Loucy (cell line): ENCODE results near the gene ATP1A2.

Experiments
- H2AFZ ChIP-seq: fragments of 200-600 bp; sonication (generic); 2 replicates; pipeline ENCODE4 v1.6.0; 2016; ENCODE audit warnings: antibody characterized with exemption, mild to moderate bottlenecking, low read length, moderate library complexity
- H3F3A ChIP-seq: fragments of 200-600 bp; 2 replicates; pipeline ENCODE4 v1.6.0; 2016; ENCODE audit warnings: antibody characterized with exemption, low read depth, mild to moderate bottlenecking
- H3K27me3 ChIP-seq: fragments of 200-600 bp; sonication (generic); 2 replicates; pipeline ENCODE4 v1.6.1; 2014; ENCODE audit warnings: low read length, mild to moderate bottlenecking; ENCODE audit not compliant: insufficient read depth, poor library complexity, severe bottlenecking
- H3K36me3 ChIP-seq: fragments of 200-600 bp; sonication (generic); 2 replicates; pipeline ENCODE4 v1.6.1; 2016; ENCODE audit warnings: low read length; ENCODE audit not compliant: insufficient read depth
- H3K4me1 ChIP-seq: fragments of 200-600 bp; sonication (generic); 2 replicates; pipeline ENCODE4 v1.5.1; 2014; ENCODE audit warnings: low read length, mild to moderate bottlenecking; ENCODE audit not compliant: insufficient read depth, poor library complexity, severe bottlenecking
- H3K4me2 ChIP-seq: fragments of 200-600 bp; sonication (generic); 2 replicates; pipeline ENCODE4 v1.6.0; 2014; ENCODE audit warnings: antibody characterized with exemption, low read length, low read depth, mild to moderate bottlenecking; ENCODE audit not compliant: poor library complexity, severe bottlenecking
- H3K4me3 ChIP-seq: fragments of 200-600 bp; sonication (generic); 2 replicates; pipeline ENCODE4 v1.5.1; 2014; ENCODE audit warnings: low read length, mild to moderate bottlenecking, mixed read lengths; ENCODE audit not compliant: poor library complexity, severe bottlenecking
- H3K79me2 ChIP-seq: fragments of 200-600 bp; sonication (generic); 2 replicates; pipeline ENCODE4 v1.6.1; 2014; ENCODE audit warnings: low read length; ENCODE audit not compliant: insufficient read depth
- H3K9ac ChIP-seq: fragments of 200-600 bp; sonication (generic); 2 replicates; pipeline ENCODE4 v1.6.0; 2014; ENCODE audit warnings: mild to moderate bottlenecking, low read depth, low read length, moderate library complexity; ENCODE audit not compliant: poor library complexity, severe bottlenecking
- H3K9me2 ChIP-seq: fragments of 200-600 bp; sonication (generic); replicated peaks from 2 replicates; pipeline ENCODE4 v1.6.1; 2016; ENCODE audit warnings: low read depth, low read length, mixed read lengths
- H3K9me3 ChIP-seq: fragments of 200-600 bp; sonication (generic); 2 replicates; pipeline ENCODE4 v1.6.1; 2014; ENCODE audit warnings: mild to moderate bottlenecking, antibody characterized with exemption, low read length, low read depth; ENCODE audit not compliant: insufficient read depth
- H4K20me1 ChIP-seq: fragments of 200-600 bp; sonication (generic); 2 replicates; pipeline ENCODE4 v1.6.0; 2014; ENCODE audit warnings: antibody characterized with exemption, low read length, mild to moderate bottlenecking; ENCODE audit not compliant: insufficient read depth, poor library complexity, severe bottlenecking
- EZH2phosphoT487 ChIP-seq: fragments of 200-600 bp; IDR thresholded peaks from 2 replicates; pipeline ENCODE4 v1.6.1; 2018; ENCODE audit warnings: antibody characterized with exemption, mild to moderate bottlenecking, moderate library complexity, borderline replicate concordance
- TF ChIP-seq, protein P1 (sequence below): fragments of 200-600 bp; sonication (generic); conservative IDR thresholded peaks from 2 replicates; pipeline ENCODE4 v1.5.1; 2014; ENCODE audit warnings: mild to moderate bottlenecking, antibody characterized with exemption, low read length

ATP1A2 gene

DNA sequence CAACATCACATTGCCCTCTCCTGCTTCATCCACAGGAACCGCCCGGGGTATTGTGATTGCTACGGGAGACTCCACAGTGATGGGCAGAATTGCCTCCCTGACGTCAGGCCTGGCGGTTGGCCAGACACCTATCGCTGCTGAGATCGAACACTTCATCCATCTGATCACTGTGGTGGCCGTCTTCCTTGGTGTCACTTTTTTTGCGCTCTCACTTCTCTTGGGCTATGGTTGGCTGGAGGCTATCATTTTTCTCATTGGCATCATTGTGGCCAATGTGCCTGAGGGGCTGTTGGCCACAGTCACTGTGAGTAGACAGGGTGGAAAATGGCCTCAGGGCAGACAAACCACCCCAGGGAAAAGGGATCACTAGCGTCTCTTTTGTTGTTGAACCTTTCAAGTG, 48.6 kb downstream of the ATP1A2 start:
- Histone ChIP-seq H3K79me2 (no peaks in the 10 kb centered on the region), H3K4me2 (no peak overlapping the region), H3K4me1 (peaks cover 10% of the 10 kb centered on the region), H3K9ac (no peak overlapping the region), H3F3A (no peaks in the 10 kb centered on the region), H4K20me1 (no peaks in the 10 kb centered on the region), H3K27me3 (no peaks in the 10 kb centered on the region), H3K9me2 (no peaks in the 10 kb centered on the region), H3K36me3 (no peaks in the 10 kb centered on the region), H3K4me3 (no peak overlapping the region), H3K9me3 (no peaks in the 10 kb centered on the region), H2AFZ (no peak overlapping the region)
- TF ChIP-seq, protein P1, sequence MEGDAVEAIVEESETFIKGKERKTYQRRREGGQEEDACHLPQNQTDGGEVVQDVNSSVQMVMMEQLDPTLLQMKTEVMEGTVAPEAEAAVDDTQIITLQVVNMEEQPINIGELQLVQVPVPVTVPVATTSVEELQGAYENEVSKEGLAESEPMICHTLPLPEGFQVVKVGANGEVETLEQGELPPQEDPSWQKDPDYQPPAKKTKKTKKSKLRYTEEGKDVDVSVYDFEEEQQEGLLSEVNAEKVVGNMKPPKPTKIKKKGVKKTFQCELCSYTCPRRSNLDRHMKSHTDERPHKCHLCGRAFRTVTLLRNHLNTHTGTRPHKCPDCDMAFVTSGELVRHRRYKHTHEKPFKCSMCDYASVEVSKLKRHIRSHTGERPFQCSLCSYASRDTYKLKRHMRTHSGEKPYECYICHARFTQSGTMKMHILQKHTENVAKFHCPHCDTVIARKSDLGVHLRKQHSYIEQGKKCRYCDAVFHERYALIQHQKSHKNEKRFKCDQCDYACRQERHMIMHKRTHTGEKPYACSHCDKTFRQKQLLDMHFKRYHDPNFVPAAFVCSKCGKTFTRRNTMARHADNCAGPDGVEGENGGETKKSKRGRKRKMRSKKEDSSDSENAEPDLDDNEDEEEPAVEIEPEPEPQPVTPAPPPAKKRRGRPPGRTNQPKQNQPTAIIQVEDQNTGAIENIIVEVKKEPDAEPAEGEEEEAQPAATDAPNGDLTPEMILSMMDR, result no peak
- no peak for TF ChIP-seq EZH2phosphoT487

DNA sequence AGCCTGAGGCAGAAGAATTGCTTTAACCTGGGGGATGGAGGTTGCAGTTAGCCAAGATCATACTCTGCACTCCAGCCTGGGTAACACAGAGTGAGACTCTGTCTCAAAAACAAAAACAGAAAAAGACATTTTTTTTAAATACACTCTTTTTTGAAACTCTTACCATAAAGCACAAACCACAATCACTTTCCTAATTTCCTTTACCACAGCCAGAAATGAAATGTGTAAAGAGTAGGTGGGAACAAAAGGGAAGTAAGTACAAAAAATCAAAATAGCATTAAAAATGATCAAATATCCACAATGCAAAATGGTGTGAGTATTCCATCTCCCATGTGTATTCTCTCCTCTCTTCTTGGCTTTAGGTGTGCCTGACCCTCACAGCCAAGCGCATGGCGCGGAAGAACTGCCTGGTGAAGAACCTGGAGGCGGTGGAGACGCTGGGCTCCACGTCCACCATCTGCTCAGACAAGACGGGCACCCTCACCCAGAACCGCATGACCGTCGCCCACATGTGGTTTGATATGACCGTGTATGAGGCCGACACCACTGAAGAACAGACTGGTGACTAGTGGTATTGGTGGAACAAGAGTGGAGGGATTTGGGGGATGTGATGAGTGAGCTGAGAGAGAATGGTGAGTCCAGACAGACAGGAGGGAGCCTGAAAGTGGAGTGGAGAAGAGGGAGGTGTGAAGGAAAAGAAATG, 50.8 kb downstream of the ATP1A2 start:
- Histone ChIP-seq H3K4me3 (no peak overlapping the region), H3K4me2 (no peak overlapping the region), H3K79me2 (no peaks in the 10 kb centered on the region), H3K9me3 (no peaks in the 10 kb centered on the region), H3K9me2 (no peaks in the 10 kb centered on the region), H3K36me3 (no peaks in the 10 kb centered on the region), H2AFZ (no peak overlapping the region), H4K20me1 (no peaks in the 10 kb centered on the region), H3K9ac (no peak overlapping the region), H3K4me1 (peaks cover 24% of the 10 kb centered on the region), H3K27me3 (no peaks in the 10 kb centered on the region), H3F3A (0 out of 2 replicates have a peak, but pooled peaks cover 6% of the 10 kb centered on the region)
- TF ChIP-seq, protein P1, result no peak
- TF ChIP-seq EZH2phosphoT487, result no peak

DNA sequence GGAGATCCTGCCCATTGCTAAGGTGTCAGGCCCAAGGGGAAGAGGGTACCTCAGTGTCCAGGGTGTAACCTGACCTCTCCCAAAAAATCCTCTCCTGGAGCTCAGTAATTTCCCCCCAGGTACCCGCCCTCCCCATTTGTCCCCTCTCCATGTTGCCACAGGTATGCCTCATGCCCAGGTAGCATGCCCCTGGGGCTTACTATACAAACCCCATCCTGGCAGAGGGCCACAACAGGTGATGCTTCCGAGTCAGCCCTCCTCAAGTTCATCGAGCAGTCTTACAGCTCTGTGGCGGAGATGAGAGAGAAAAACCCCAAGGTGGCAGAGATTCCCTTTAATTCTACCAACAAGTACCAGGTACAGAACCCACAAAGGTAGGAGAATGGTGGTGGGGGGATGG, 51.5 kb downstream of the ATP1A2 start:
- Histone ChIP-seq H3K4me3 (no peak overlapping the region), H3K36me3 (no peaks in the 10 kb centered on the region), H3F3A (0 out of 2 replicates have a peak, but pooled peaks cover 6% of the 10 kb centered on the region), H2AFZ (no peak overlapping the region), H3K27me3 (no peaks in the 10 kb centered on the region), H4K20me1 (no peaks in the 10 kb centered on the region), H3K9ac (no peak overlapping the region), H3K9me3 (no peaks in the 10 kb centered on the region), H3K9me2 (no peaks in the 10 kb centered on the region), H3K79me2 (no peaks in the 10 kb centered on the region), H3K4me2 (no peak overlapping the region), H3K4me1 (peaks cover 24% of the 10 kb centered on the region)
- TF ChIP-seq, protein P1, result no peak
- TF ChIP-seq EZH2phosphoT487, result no peak
